HG03045 (cell line): ENCODE measurements around the gene GPR143.

Source experiments
- ATAC-seq: cut with Tn5 transposase; IDR thresholded peaks from one replicate; pipeline ENCODE4 v1.9.1; 2021; ENCODE audit warnings: mild to moderate bottlenecking, moderate library complexity; ENCODE audit not compliant: unreplicated experiment

The GPR143 gene

GRCh38 chrX:9710332-9710731, 55.3 kb downstream of the GPR143 start:
- ATAC-seq, result no peak

- ATAC-seq, result no peak
Measured at GRCh38 chrX:9708923-9709553, 56.6 kb downstream of the GPR143 start.

- no peak for ATAC-seq
Measured at GRCh38 chrX:9708086-9708485, 57.6 kb downstream of the GPR143 start.

GRCh38 chrX:9707306-9708033, 58.2 kb downstream of the GPR143 start:
- ATAC-seq, result no peak

- no peak for ATAC-seq
Measured at GRCh38 chrX:9706421-9706820, 59.2 kb downstream of the GPR143 start.

- no peak for ATAC-seq
Measured at GRCh38 chrX:9704876-9705465, 60.7 kb downstream of the GPR143 start.

- no peak for ATAC-seq
Measured at GRCh38 chrX:9703406-9703805, 62.2 kb downstream of the GPR143 start.

GRCh38 chrX:9701790-9702189, 63.9 kb downstream of the GPR143 start:
- no peak for ATAC-seq

GRCh38 chrX:9700555-9700954, 65.1 kb downstream of the GPR143 start:
- no peak for ATAC-seq

- no peak for ATAC-seq
Measured at GRCh38 chrX:9698576-9698975, 67.1 kb downstream of the GPR143 start.

GRCh38 chrX:9693307-9694001, 72.2 kb downstream of the GPR143 start:
- ATAC-seq, result no peak

- no peak for ATAC-seq
Measured at GRCh38 chrX:9690046-9690445, 75.6 kb downstream of the GPR143 start.

GRCh38 chrX:9688833-9689232, 76.8 kb downstream of the GPR143 start:
- ATAC-seq, result no peak

- ATAC-seq, result no peak
Measured at GRCh38 chrX:9687899-9688298, 77.7 kb downstream of the GPR143 start.

- no peak for ATAC-seq
Measured at GRCh38 chrX:9683350-9683749, 82.3 kb downstream of the GPR143 start.

- no peak for ATAC-seq
Measured at GRCh38 chrX:9682861-9683260, 82.8 kb downstream of the GPR143 start.

GRCh38 chrX:9682456-9682855, 83.2 kb downstream of the GPR143 start:
- no peak for ATAC-seq

- ATAC-seq, result no peak
Measured at GRCh38 chrX:9681422-9681821, 84.2 kb downstream of the GPR143 start.

GRCh38 chrX:9681011-9681410, 84.6 kb downstream of the GPR143 start:
- ATAC-seq, result no peak

GRCh38 chrX:9678215-9678965, 87.3 kb downstream of the GPR143 start:
- ATAC-seq, result no peak
